ENCODE results near the gene NPAS3. TPM values are rescaled to one million over a fixed set of nuclear protein-coding genes. Genes with fewer than 3 reads are reported as not detected.

Gene NPAS3
- total RNA-seq, 1 experiment from 2014 or later: 15.6 TPM

GRCh38 chr14:33315217-33315616 is 376.5 kb downstream of the NPAS3 start:
- Histone ChIP-seq H3K36me3 (ENCODE audit: insufficient read depth, low read length, poor library complexity, severe bottlenecking) (no peaks in the 10 kb centered on the region), H3K27me3 (replicated peaks; ENCODE audit: insufficient read depth, low read depth, low read length, poor library complexity) (no peaks in the 10 kb centered on the region), H3K9me3 (ENCODE audit: low read depth, low read length, poor library complexity, severe bottlenecking) (no peaks in the 10 kb centered on the region), H3K4me1 (ENCODE audit: insufficient read depth, low read length, poor library complexity, severe bottlenecking) (peaks cover 24% of the 10 kb centered on the region), H3K27ac (ENCODE audit: low read depth, low read length, poor library complexity, severe bottlenecking) (no peak overlapping the region), H3K4me3 (ENCODE audit: low read depth, low read length, poor library complexity, severe bottlenecking) (no peak overlapping the region)
- intact Hi-C loops (cut with micrococcal nuclease; ENCODE audit: unreplicated experiment): no loop called here
- POLR2A ChIA-PET (ENCODE audit: low non-redundant PET): no interaction called here
- TF ChIP-seq CTCF (conservative IDR thresholded peaks at IDR 0.05; ENCODE audit: low read depth, low read length): no peak
- TF ChIP-seq EZH2 (IDR thresholded peaks at IDR 0.05; ENCODE audit: borderline replicate concordance, low read depth, low read length, poor library complexity, severe bottlenecking): no peak
- no peak for DNase-seq (ENCODE audit: low spot score)
- CTCF ChIA-PET: no interaction called here
- no TSS peak for BruUV-seq (replicated peaks)

- Histone ChIP-seq H3K27me3 (replicated peaks; ENCODE audit: insufficient read depth, low read depth, low read length, poor library complexity) (no peaks in the 10 kb centered on the region), H3K4me1 (ENCODE audit: insufficient read depth, low read length, poor library complexity, severe bottlenecking) (peaks cover 24% of the 10 kb centered on the region), H3K4me3 (ENCODE audit: low read depth, low read length, poor library complexity, severe bottlenecking) (no peak overlapping the region), H3K36me3 (ENCODE audit: insufficient read depth, low read length, poor library complexity, severe bottlenecking) (no peaks in the 10 kb centered on the region), H3K27ac (ENCODE audit: low read depth, low read length, poor library complexity, severe bottlenecking) (no peak overlapping the region), H3K9me3 (ENCODE audit: low read depth, low read length, poor library complexity, severe bottlenecking) (no peaks in the 10 kb centered on the region)
- ChIA-PET CTCF (no interaction called here), POLR2A (ENCODE audit: low non-redundant PET) (no interaction called here)
- BruUV-seq (replicated peaks): no TSS peak
- no peak for TF ChIP-seq CTCF (conservative IDR thresholded peaks at IDR 0.05; ENCODE audit: low read depth, low read length)
- TF ChIP-seq EZH2 (IDR thresholded peaks at IDR 0.05; ENCODE audit: borderline replicate concordance, low read depth, low read length, poor library complexity, severe bottlenecking): no peak
- intact Hi-C loops (cut with micrococcal nuclease; ENCODE audit: unreplicated experiment): no loop called here
- peak; percentile 15 for DNase-seq (ENCODE audit: low spot score)
Measured at GRCh38 chr14:33315721-33316120, 377.0 kb downstream of the NPAS3 start.

GRCh38 chr14:33317675-33318074 is 379.0 kb downstream of the NPAS3 start:
- TF ChIP-seq EZH2 (IDR thresholded peaks at IDR 0.05; ENCODE audit: borderline replicate concordance, low read depth, low read length, poor library complexity, severe bottlenecking) (no peak), CTCF (conservative IDR thresholded peaks at IDR 0.05; ENCODE audit: low read depth, low read length) (no peak)

More at GRCh38 chr14:33317675-33318074, 379.0 kb downstream of the NPAS3 start:
- Histone ChIP-seq H3K36me3 (ENCODE audit: insufficient read depth, low read length, poor library complexity, severe bottlenecking) (no peaks in the 10 kb centered on the region), H3K4me3 (ENCODE audit: low read depth, low read length, poor library complexity, severe bottlenecking) (no peak overlapping the region), H3K9me3 (ENCODE audit: low read depth, low read length, poor library complexity, severe bottlenecking) (no peaks in the 10 kb centered on the region), H3K27ac (ENCODE audit: low read depth, low read length, poor library complexity, severe bottlenecking) (no peak overlapping the region), H3K27me3 (replicated peaks; ENCODE audit: insufficient read depth, low read depth, low read length, poor library complexity) (no peaks in the 10 kb centered on the region), H3K4me1 (ENCODE audit: insufficient read depth, low read length, poor library complexity, severe bottlenecking) (peaks cover 22% of the 10 kb centered on the region)
- no TSS peak for BruUV-seq (replicated peaks)
- POLR2A ChIA-PET (ENCODE audit: low non-redundant PET): no interaction called here
- peak; percentile 12 for DNase-seq (ENCODE audit: low spot score)
- intact Hi-C loops (cut with micrococcal nuclease; ENCODE audit: unreplicated experiment): no loop called here
- CTCF ChIA-PET: no interaction called here
